HG03442 (cell line): ENCODE data around the gene DLGAP1.
A peak's percentile ranks its signal among the peaks of the same experiment; 100 is the strongest.

Source experiments
- ATAC-seq: cut with Tn5 transposase; IDR thresholded peaks from one replicate; pipeline ENCODE4 v1.9.1; 2021; ENCODE audit warnings: mild to moderate bottlenecking, moderate library complexity; ENCODE audit not compliant: unreplicated experiment

DLGAP1 gene

DNA sequence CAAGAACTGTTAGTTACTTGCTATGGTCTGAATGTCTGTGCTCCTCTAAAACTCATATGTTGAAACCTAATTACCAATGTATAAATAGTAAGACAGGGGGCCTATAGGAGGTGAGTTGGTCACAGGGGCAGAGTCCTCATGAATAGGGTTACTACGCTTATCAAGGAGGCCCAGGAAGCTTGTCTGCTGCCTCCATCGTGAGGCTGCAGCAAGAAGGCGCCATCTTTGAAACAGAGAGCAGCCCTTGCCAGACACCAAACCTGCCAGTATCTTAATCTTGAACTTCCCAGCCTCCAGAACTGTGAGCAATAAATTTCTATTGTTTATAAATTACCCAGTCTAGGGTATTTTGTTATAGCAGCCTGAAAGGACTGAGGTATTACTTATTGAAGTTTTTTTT, 926.0 kb downstream of the DLGAP1 start:
- ATAC-seq = no peak

DNA sequence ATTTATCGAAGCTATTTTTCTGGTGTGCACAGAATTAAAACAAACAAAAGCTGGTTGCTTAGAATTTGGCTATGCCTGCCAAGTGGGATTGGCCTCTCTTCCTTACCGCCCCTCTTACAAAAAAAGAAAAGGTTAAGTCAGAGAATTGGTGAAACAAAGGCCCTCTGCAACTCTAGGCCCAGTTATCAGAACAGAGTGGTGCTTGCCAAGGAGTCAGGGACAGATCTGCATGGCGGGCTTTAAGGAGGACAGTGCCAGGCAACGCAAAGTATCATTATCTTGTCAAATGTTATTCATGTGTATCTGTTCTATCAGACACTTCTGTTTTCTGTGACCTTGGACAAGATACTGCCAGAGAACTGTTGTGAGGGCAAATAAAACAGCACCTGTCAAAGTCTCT, 926.9 kb downstream of the DLGAP1 start:
- ATAC-seq = no peak

GRCh38 chr18:3526421-3527354, 928.4 kb downstream of the DLGAP1 start:
- peak; percentile 38 for ATAC-seq

- peak; percentile 80 for ATAC-seq
Measured at GRCh38 chr18:3525870-3526420, 929.2 kb downstream of the DLGAP1 start.

DNA sequence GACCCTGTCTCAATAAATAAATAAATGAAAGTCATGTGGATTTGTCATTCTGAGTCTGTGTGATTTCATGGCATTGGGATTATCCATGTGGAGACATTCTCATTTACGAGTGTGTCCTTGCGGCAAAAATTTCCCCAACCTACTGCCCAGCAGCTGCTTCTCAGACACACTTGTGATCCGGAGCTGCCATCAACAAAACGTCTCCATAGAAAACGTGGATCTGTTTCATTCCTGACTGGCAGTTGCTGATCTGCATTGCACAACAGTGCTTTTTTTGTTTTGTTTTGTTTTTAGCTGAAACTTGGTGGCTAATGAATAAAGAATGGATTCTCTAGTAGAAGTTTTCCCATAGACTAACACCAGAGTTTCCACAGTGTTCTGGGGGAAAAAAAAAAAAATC, 930.4 kb downstream of the DLGAP1 start:
- ATAC-seq = no peak

DNA sequence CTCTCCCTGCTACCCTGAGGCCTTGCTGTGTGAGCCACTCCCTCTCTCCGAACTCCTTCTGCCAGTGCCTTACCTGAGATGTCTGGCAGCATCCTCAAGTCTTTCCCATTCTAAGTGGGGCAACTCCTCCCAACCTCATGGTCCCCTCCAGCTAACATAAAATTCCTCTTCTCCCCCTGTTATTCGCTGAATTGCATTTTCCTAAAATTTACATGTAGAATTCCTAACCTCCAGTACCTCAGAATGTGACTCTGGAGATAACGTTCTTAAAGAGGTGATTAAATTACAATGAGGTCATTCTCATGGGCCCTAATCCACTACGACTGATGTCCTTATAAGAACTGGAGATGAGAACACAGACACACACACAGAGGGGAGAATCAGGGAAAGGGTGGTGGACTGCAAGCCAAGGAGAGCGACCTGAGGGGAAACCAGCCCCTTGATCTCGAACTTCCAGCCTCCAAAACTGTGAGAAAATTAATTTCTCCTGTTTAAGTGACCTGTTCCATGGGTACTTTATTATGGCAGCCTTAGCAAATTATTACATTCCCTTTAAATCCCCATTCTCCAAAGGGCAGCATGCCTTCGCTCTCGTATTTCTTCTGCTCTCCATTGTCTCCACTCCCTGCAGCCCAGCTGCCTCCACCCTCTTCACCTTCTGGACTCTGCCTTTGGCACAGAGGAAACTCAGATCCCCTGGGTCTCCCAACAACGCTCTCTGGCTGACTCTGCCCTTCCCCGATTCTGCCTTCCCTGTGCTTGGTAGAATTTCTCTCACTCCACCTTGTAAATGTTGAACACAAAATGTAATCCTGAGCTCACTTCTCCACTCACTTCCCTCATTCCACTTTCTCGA, 934.6 kb downstream of the DLGAP1 start:
- ATAC-seq = no peak

- no peak for ATAC-seq
Measured at GRCh38 chr18:3514312-3515216, 940.5 kb downstream of the DLGAP1 start.

DNA sequence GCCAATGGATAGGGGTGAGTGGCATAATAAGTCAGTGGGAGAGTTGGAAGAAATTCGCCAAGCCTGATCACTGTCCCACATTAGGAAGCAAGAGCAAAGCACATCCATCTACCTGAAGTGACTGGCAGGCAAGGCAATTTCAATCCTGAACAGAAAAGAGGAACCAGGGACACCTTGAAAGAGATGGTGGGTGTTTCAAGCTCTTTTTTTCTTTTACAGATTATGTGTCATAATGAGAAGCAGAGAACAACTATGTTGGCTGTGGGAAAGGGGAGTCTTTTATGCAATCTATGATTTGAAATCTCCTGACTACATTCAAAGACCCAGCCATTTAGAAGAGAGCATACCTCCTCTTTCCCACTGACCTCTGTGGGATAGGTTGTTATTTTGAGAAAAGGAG, 941.6 kb downstream of the DLGAP1 start:
- peak; percentile 88 for ATAC-seq

DNA sequence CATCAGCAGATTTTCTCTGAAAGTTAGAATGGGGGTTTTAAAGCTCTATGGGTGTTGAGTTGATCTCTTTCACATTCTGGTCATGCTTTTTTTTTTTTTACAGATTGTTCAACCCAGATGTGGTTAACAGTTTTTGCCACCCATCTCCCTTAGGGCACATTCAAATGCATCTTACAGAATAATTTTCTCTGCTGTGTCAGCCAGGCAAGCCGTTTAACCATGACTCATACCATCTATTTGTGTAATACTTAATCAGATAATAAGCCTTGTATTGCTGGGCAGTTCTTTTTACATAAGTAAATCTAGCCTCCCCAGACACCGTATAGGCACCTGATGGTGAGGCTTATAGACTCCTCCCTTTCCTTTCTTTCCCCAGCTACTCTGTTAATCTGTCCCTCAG, 943.1 kb downstream of the DLGAP1 start:
- no peak for ATAC-seq

GRCh38 chr18:3510896-3511295, 944.2 kb downstream of the DLGAP1 start:
- no peak for ATAC-seq

GRCh38 chr18:3510024-3510423, 945.1 kb downstream of the DLGAP1 start:
- no peak for ATAC-seq

DNA sequence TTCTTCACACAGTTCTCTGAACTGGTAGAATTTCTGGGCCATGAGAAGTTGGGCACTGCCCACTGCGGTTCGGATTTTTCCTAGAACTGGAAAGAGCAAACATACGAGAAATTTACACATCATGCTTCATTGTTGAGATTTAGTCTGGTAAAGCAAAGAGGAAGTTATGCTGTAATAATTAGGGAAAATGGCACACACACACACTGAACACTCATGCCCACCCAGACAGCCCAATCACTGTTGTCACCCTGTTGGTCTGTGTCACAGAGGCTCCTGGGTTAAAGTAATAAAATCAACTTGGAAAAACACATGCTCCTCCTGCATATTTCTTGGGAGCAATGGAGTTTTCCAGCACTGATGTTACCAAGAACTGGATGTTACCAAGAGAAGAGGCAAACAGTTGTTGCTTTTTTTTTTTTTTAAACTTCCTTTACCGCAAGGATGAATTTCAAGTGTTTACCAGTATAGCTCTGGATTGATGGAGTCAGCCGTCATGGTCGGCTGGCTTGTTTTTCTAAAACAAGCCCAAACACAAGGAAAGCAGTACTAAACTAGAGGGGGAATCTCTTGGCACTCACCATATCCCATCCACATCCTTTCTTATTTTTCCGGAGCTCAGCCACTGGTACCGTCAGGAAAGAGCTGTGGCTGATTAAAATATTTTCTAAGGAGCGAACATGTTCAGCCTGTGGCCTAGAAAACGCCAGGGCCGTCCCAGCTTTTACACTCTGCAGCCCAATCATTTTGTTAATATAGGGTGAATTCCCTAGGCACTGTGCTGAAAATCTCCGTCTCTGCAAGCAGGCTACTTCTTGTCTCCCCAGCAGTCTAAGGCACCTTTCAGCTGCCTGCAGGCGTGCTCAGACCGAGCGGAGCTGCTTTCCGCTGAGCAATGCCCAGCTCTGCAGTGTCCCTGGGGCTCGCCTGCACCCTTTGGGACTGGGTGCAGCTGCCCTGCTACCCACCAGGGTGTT, 946.2 kb downstream of the DLGAP1 start:
- ATAC-seq = no peak

- no peak for ATAC-seq
Measured at GRCh38 chr18:3504637-3505036, 950.5 kb downstream of the DLGAP1 start.

GRCh38 chr18:3502650-3503049, 952.5 kb downstream of the DLGAP1 start:
- no peak for ATAC-seq

DNA sequence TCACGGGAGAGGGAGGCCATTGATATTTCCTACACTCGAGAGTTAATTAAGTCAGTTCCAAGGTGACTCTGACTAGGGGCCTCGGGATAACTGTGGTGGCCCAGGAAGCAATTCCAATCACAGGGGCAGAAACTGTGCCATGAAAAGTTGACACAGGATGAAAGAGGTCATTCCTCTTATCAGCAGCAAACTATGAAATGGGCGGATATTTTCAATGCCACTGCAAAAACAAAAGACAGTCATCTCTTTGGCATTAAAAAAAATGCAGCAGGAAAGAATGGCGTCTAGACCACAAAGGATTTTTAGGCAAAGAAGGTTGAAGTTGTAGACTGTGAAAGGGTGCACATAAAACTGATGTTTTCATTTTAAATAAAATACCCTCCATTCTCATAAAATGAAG, 955.1 kb downstream of the DLGAP1 start:
- ATAC-seq = no peak

GRCh38 chr18:3499501-3499900, 955.6 kb downstream of the DLGAP1 start:
- ATAC-seq = no peak

GRCh38 chr18:3498698-3499471, 956.2 kb downstream of the DLGAP1 start:
- ATAC-seq = no peak

DNA sequence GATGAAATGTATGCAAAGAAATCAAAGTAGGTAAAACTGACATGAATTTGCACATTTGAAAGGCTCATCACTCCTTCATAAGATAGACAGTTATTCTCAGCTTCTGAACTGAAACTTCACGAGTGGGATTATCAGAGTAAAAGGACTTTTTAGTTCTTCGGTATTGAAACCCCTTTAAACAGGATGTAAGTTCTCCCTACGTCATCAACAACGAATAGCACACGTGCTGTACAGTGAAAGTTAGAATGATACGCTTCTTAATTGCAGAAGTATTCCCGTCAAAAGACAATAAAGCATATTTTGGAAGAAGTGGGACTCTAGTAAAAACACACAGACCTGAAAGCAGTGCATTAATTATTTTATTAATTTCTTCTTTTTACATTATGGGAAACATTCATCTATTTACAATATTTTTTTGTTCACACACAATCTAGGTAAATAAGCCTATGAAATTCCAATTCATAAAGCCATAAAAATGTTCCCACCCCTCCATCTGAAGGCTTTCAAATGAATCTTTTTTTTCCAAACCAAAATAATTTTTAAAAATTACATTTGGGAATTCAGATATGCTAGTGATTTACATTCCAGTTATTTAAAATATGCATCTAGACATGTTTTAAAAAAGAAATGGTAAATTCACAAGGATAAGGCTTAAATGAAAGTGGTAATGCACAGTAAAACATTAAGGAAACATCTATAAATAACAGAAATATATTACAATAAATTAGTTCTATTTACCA, 959.2 kb downstream of the DLGAP1 start:
- no peak for ATAC-seq
